ENCODE data around the gene CPSF3.

DNA sequence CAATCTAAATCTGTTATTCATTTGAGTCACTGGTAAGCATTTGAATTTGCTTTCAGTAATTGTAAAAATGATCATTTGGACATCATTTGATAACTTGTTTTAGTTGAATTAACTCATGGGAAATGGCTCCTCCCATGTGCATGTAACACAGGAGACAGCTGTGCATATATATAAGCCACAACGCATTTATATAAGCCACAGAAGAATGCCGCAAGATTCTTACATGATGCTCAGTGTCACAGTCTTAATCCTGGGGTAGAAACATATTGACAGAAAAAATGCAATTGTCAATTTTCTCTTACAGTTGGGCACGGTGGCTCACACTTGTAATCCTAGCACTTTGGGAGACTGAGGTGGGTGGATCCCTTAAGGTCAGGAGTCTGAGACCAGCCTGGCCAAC, 37.6 kb downstream of the CPSF3 start:
- TF ChIP-seq SUZ12 (IDR thresholded peaks at IDR 0.05) (no peak), ARNT (IDR thresholded peaks at IDR 0.05) (no peak), NFRKB (IDR thresholded peaks at IDR 0.05) (no peak), HDGF (IDR thresholded peaks at IDR 0.05; ENCODE audit: borderline replicate concordance) (no peak), FOXK2 (IDR thresholded peaks at IDR 0.05) (no peak)
- TF ChIP-seq, protein P1, sequence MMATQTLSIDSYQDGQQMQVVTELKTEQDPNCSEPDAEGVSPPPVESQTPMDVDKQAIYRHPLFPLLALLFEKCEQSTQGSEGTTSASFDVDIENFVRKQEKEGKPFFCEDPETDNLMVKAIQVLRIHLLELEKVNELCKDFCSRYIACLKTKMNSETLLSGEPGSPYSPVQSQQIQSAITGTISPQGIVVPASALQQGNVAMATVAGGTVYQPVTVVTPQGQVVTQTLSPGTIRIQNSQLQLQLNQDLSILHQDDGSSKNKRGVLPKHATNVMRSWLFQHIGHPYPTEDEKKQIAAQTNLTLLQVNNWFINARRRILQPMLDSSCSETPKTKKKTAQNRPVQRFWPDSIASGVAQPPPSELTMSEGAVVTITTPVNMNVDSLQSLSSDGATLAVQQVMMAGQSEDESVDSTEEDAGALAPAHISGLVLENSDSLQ (IDR thresholded peaks at IDR 0.05): no peak

All from HEK293T (cell line).